GM12865 (cell line): ENCODE measurements around the gene PBXIP1.
"Not testable (repeated sequence)": the region's sequence is repeated elsewhere in the genome, so short reads cannot be mapped to it uniquely, and the experiment has no call there.

Experiments used
- DNase-seq: peaks from one replicate; pipeline ENCODE4 v3.0.0; 2010; ENCODE audit warnings: low read depth
- H3K4me3 ChIP-seq: 2 replicates; pipeline ENCODE4 v1.5.1; 2011; ENCODE audit warnings: mild to moderate bottlenecking, low read depth, low read length, control low read depth
- TF ChIP-seq, protein P1 (sequence below): IDR thresholded peaks from 2 replicates; pipeline ENCODE4 v1.5.1; 2011; ENCODE audit warnings: low read length, control low read depth, low read depth, inconsistent platforms; ENCODE audit not compliant: insufficient read depth; ENCODE audit errors: missing control alignments

PBXIP1 gene

DNA sequence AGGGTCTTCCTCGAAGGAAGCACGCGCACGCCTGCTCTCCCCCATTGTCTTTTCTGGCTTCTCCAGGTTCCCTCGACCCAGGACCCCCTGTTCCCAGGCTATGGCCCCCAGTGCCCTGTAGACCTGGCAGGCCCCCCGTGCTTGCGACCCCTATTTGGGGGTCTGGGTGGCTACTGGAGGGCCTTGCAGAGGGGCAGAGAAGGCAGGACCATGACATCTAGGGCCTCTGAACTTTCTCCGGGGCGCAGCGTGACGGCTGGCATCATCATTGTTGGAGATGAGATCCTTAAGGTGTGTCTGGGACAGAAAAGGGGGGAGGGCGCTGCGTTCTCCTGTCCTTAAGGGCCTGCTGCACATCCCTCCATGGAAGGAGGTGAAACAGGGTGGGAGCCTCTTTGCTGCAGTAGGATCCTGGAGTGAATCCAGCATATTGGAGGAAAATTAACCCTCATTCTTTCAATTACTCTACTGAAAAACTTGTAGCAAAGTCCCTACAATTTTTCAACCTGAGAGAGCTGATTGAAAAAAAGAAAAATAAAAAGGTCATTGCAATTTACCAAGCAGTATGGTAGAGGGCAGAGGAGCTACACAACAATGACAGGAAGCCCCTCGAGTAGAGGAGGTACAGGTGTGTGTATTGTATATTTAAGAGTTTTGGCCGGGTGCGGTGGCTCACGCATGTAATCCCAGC lies 28.0 kb upstream of the PBXIP1 start:
- no peak for DNase-seq
- TF ChIP-seq, protein P1, sequence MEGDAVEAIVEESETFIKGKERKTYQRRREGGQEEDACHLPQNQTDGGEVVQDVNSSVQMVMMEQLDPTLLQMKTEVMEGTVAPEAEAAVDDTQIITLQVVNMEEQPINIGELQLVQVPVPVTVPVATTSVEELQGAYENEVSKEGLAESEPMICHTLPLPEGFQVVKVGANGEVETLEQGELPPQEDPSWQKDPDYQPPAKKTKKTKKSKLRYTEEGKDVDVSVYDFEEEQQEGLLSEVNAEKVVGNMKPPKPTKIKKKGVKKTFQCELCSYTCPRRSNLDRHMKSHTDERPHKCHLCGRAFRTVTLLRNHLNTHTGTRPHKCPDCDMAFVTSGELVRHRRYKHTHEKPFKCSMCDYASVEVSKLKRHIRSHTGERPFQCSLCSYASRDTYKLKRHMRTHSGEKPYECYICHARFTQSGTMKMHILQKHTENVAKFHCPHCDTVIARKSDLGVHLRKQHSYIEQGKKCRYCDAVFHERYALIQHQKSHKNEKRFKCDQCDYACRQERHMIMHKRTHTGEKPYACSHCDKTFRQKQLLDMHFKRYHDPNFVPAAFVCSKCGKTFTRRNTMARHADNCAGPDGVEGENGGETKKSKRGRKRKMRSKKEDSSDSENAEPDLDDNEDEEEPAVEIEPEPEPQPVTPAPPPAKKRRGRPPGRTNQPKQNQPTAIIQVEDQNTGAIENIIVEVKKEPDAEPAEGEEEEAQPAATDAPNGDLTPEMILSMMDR, result no peak
- peak overlapping the region; percentile 78 for H3K4me3 ChIP-seq

DNA sequence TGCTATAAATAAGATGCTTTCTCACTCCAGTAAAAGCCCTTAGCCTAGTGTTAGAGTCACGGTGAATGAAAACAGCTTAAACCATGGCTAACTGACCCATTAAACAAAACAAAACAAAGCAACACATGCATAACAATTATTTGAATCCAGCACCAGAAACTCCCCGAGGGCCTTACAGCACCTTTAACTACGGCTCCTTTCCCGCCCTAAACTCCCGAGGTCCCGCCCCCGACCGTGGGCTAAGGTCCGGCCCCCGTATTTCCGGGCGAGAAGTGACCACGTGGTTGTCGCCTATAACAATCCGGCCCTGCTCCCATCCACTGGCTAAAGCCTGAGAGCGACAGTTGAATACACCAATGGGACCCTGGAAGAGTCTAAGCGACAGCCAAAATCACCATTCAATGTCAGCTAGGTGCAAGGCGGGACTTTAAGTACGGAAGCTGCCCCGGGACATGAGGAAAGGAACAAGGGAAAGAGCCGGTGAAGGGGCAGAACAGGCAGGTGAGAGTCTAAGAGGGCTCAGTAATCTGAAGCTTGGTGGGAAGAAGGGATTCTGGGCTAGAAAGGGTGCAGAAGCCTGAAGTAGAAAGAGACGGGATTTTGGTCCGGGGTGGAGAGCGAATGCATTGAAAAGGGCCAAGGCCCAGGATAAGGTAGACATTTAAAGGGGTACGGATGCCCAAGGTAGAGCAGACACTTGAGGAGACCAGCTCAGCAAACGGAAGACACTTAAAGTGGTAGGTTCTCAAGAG lies 27.2 kb upstream of the PBXIP1 start, which contains the start of gene FLAD1:
Gene FLAD1, plus strand, starts transcription at position 448 of the 752 bp plus-strand sequence. CDS start 351 bp downstream, outside the sequence.
- DNase-seq, result peak; percentile 100
- TF ChIP-seq, protein P1, result no peak
- H3K4me3 ChIP-seq, result peak within 1 kb of the TSS; percentile 78

- no peak for DNase-seq
- H3K4me3 ChIP-seq, result peak overlapping the region; percentile 61
- TF ChIP-seq, protein P1, result no peak
Measured at GRCh38 chr1:154982341-154982740, 26.4 kb upstream of the PBXIP1 start.

GRCh38 chr1:154978360-154978759 lies 22.5 kb upstream of the PBXIP1 start:
- no peak overlapping the region for H3K4me3 ChIP-seq
- TF ChIP-seq, protein P1, result no peak
- no peak for DNase-seq

GRCh38 chr1:154977762-154978161 lies 21.9 kb upstream of the PBXIP1 start:
- DNase-seq, H3K4me3 ChIP-seq: not testable (repeated sequence)

GRCh38 chr1:154975409-154976059 lies 19.6 kb upstream of the PBXIP1 start:
- TF ChIP-seq, protein P1, result no peak
- DNase-seq, result peak; percentile 82
- H3K4me3 ChIP-seq, result peak overlapping the region; percentile 96

- peak overlapping the region; percentile 96 for H3K4me3 ChIP-seq
- TF ChIP-seq, protein P1, result no peak
- peak; percentile 98 for DNase-seq
Measured at GRCh38 chr1:154974808-154975408, 19.0 kb upstream of the PBXIP1 start.
